SH-SY5Y (cell line): ENCODE data around the gene DENND6B.

ENCODE experiments used
- GATA2 ChIP-seq: IDR thresholded peaks from 2 replicates; pipeline ENCODE4 v1.6.1; 2011; ENCODE audit warnings: mild to moderate bottlenecking, low read depth, low read length
- GATA3 ChIP-seq: IDR thresholded peaks from 2 replicates; pipeline ENCODE4 v1.6.1; 2011; ENCODE audit warnings: low read depth, mild to moderate bottlenecking, low read length, moderate library complexity

GRCh38 chr22:50302041-50302541 is 24.7 kb downstream of the DENND6B start:
- TF ChIP-seq GATA2 (no peak), GATA3 (no peak)
